Esophagus squamous epithelium (tissue), 4 donors: Measurements from ENCODE around the gene LILRA5.
"Not testable (repeated sequence)": the region's sequence is repeated elsewhere in the genome, so short reads cannot be mapped to it uniquely, and the experiment has no call there.

Source experiments
- CTCF ChIP-seq, 6 experiments: fragments of 450-650 bp in 4 of 6; fragments of 200-600 bp in 2 of 6; sonication (generic) in 2 of 6; IDR thresholded peaks; one replicate each; pipeline ENCODE4 v1.5.1; 2016 to 2019; ENCODE audit warnings: antibody characterized with exemption in 6 of 6, mild to moderate bottlenecking in 4 of 6, moderate library complexity in 4 of 6
- POLR2A ChIP-seq, 4 donors: fragments of 450-650 bp; IDR thresholded peaks; one replicate each; pipeline ENCODE4 v1.6.1; 2017; ENCODE audit warnings: antibody characterized with exemption in 4 of 4, mild to moderate bottlenecking in 4 of 4, moderate library complexity in 3 of 4

GRCh38 chr19:54280025-54280424 lies 32.9 kb downstream of the LILRA5 start:
- TF ChIP-seq CTCF, POLR2A (IDR thresholded peaks at IDR 0.05): not testable (repeated sequence)
